Prostate gland (tissue), 2 donors: ENCODE measurements around the gene FARP1. TPM values are rescaled to one million over a fixed set of nuclear protein-coding genes. Genes with fewer than 3 reads are reported as not detected.

Experiments
- DNase-seq: peaks from one replicate; pipeline ENCODE4 v3.0.0-alpha.2; 2019; ENCODE audit warnings: low spot score
- H3K27ac ChIP-seq, 2 donors: fragments of 200-600 bp; sonication (generic); 2 replicates each; pipeline ENCODE4 v1.5.1; 2017 to 2019
- H3K27me3 ChIP-seq: fragments of 200-600 bp; sonication (generic); replicated peaks from 2 replicates; pipeline ENCODE4 v1.5.1; 2019; ENCODE audit not compliant: insufficient read depth
- H3K36me3 ChIP-seq, 2 donors: fragments of 200-600 bp; sonication (generic); 1 replicate in 1 of 2; 2 replicates in 1 of 2; pipeline versions ENCODE4 v1.5.1 to v1.8.1; 2017 to 2019
- H3K4me1 ChIP-seq: fragments of 200-600 bp; sonication (generic); replicated peaks from 2 replicates; pipeline ENCODE4 v1.5.1; 2019
- H3K4me3 ChIP-seq, 2 donors: fragments of 200-600 bp; sonication (generic); 2 replicates each; pipeline ENCODE4 v1.5.1; 2017 to 2019
- H3K9me3 ChIP-seq: fragments of 200-600 bp; sonication (generic); 2 replicates; pipeline ENCODE4 v1.5.1; 2017
- POLR2A ChIP-seq: fragments of 450-650 bp; IDR thresholded peaks from one replicate; pipeline ENCODE4 v1.6.1; 2016; ENCODE audit warnings: antibody characterized with exemption, mild to moderate bottlenecking
- POLR2AphosphoS5 ChIP-seq: sonication (generic); formaldehyde crosslinking; IDR thresholded peaks from one replicate; pipeline ENCODE4 v1.6.1; 2017; ENCODE audit warnings: antibody characterized with exemption
- WGBS: methylation state at CpG from one replicate; pipeline ENCODE4 v1.1.5; 2018; 5-methylcytosine and 5-hydroxymethylcytosine counted together
- intact Hi-C: fragments of 100-400 bp; cut with DNase I; formaldehyde crosslinking; loops from one replicate; pipeline ENCODE4 v1.14.2; 2022
- total RNA-seq, 2 donors: library from RNA; depleted of rRNA; stranded (reverse); fragments of >200 nt; gene quantifications; one replicate each; pipeline ENCODE4 v1.1.0, GENCODE V29; 2016
- TF ChIP-seq, protein P1 (sequence below), 4 experiments: fragments of 200-600 bp in 2 of 4; fragments of 450-650 bp in 2 of 4; sonication (generic) in 2 of 4; IDR thresholded peaks; 1 replicate in 3 of 4; 2 replicates in 1 of 4; pipeline ENCODE4 v1.5.1; 2016 to 2019; ENCODE audit warnings: antibody characterized with exemption in 4 of 4, mild to moderate bottlenecking in 2 of 4, moderate library complexity in 2 of 4

FARP1 gene
- total RNA-seq, 2 donors from 2014 or later, result 70.6 to 77.5 TPM

DNA sequence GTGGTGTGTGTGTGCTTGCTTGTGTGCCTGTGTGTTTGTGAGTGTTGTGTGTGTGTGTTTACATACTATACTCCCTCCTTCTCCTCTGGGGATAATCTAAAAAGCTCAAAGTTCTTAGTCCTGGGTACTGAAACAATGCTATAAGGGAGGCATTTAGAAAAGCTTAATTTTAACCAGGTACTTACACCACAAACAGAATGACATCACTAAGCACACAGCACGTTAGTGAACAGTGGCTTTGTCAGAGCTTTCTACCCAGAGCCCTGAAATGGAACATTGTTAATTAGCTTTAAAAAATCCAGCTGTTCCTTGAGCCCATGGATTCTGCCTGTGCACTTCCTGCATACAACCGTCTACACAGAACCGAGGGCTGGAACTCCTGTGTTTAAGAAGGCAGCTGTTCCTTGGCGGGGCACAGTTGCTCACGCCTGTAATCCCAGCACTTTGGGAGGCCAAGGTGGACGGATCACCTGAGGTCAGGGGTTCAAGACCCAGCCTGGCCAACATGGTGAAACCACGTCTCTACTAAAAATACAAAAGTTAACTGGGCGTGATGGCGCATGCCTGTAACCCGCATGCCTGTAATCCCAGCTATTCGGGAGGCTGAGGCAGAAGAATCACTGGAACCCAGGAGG, 103.8 kb downstream of the FARP1 start:
- WGBS, result 78% methylated on average over 11 of the region's 11 CpGs
- no peak for DNase-seq
- no peaks in the 10 kb centered on the region for H3K27me3 ChIP-seq

DNA sequence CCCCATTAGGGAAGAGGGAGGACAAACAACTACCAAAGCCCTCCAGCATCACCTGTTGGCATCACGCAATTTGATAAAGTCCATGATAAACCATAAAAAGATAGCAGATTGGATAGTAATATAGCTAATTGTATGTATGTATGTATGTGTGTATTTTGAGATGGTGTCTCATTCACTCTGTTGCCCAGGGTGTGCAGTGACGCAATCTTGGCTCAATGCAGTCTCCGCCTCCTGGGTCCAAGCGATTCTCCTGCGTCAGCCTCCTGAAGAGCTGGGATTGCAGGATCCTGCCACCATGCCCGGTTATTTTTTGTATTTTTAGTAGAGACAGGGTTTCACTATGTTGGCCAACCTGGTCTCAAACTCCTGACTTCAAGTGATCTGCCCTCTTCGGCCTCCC, 108.8 kb downstream of the FARP1 start:
- no peak overlapping the region for H3K4me3 ChIP-seq
- DNase-seq, result no peak
- no peaks in the 10 kb centered on the region for H3K36me3 ChIP-seq
- H3K4me1 ChIP-seq, result no peaks in the 10 kb centered on the region
- H3K27ac ChIP-seq, result no peak overlapping the region
- 95% methylated on average over 7 of the region's 7 CpGs for WGBS
- H3K27me3 ChIP-seq, result no peaks in the 10 kb centered on the region
- no peaks in the 10 kb centered on the region for H3K9me3 ChIP-seq
- TF ChIP-seq POLR2AphosphoS5 (no peak), POLR2A (no peak)
- TF ChIP-seq, protein P1, sequence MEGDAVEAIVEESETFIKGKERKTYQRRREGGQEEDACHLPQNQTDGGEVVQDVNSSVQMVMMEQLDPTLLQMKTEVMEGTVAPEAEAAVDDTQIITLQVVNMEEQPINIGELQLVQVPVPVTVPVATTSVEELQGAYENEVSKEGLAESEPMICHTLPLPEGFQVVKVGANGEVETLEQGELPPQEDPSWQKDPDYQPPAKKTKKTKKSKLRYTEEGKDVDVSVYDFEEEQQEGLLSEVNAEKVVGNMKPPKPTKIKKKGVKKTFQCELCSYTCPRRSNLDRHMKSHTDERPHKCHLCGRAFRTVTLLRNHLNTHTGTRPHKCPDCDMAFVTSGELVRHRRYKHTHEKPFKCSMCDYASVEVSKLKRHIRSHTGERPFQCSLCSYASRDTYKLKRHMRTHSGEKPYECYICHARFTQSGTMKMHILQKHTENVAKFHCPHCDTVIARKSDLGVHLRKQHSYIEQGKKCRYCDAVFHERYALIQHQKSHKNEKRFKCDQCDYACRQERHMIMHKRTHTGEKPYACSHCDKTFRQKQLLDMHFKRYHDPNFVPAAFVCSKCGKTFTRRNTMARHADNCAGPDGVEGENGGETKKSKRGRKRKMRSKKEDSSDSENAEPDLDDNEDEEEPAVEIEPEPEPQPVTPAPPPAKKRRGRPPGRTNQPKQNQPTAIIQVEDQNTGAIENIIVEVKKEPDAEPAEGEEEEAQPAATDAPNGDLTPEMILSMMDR (IDR thresholded peaks at IDR 0.05), result no peak
- intact Hi-C loops, result no loop called here

More for the DNA sequence above, 103.8 kb downstream of the FARP1 start:
- H3K9me3 ChIP-seq, result no peaks in the 10 kb centered on the region
- H3K36me3 ChIP-seq, result no peaks in the 10 kb centered on the region
- no peak overlapping the region for H3K4me3 ChIP-seq
- intact Hi-C loops, result no loop called here
- no peaks in the 10 kb centered on the region for H3K4me1 ChIP-seq
- TF ChIP-seq POLR2AphosphoS5 (no peak), POLR2A (no peak)
- H3K27ac ChIP-seq, result no peak overlapping the region

DNA sequence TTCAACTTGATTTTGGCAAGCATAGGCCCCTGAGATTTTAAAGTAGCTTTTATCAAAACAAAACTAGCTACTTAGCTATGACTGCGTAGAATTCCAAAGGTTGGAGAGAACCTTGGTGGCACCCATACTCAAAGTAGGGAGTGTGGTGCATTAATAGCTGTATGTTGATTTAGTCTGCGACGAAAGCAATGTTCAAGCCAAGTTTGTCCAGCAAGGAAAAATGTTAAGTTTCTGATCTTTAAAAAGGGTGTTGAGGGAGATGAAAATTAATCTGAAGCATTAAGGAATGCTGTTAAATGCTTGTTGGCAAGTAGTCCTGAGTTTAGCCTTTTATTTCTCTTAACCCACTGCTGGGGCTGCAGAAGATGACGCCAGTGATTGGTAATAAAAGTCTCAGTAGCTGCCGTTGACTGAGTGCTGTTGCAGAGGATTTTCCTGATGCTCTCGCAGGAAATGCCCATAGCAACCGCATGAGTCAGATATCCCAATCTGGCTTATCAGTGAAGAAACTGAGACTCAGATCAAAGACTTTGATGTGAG, 110.1 kb downstream of the FARP1 start:
- DNase-seq, result no peak
- Histone ChIP-seq H3K27me3 (no peaks in the 10 kb centered on the region), H3K27ac (no peak overlapping the region), H3K4me3 (no peak overlapping the region), H3K36me3 (no peaks in the 10 kb centered on the region), H3K9me3 (no peaks in the 10 kb centered on the region), H3K4me1 (no peaks in the 10 kb centered on the region)
- 43% methylated on average over 7 of the region's 7 CpGs for WGBS
- intact Hi-C loops, result no loop called here
- TF ChIP-seq, protein P1 (IDR thresholded peaks at IDR 0.05), result no peak
- no peak for TF ChIP-seq POLR2A
- TF ChIP-seq POLR2AphosphoS5, result no peak

DNA sequence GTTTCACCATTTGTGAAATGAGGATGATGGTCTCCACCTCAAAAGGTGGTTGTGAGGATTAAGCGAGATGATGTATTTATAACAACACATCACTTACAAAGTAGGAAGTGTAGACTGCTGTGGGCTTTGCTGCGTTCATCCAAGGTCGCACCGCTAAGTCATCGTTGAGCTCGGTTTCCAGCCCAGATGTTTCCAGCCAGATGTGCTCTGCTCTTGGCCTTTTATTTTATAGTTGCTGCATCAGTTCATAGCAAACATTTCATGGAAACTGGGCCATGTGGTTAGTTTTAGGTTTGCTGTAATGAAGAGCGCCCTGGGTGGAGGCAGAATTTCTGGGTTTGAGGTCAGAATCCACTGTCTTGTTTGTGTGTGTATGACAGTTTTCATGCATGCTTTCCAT, 110.6 kb downstream of the FARP1 start:
- H3K4me1 ChIP-seq, result no peaks in the 10 kb centered on the region
- WGBS, result 64% methylated on average over 7 of the region's 7 CpGs
- H3K9me3 ChIP-seq, result no peaks in the 10 kb centered on the region
- H3K4me3 ChIP-seq, result no peak overlapping the region
- DNase-seq, result no peak
- no peaks in the 10 kb centered on the region for H3K36me3 ChIP-seq
- H3K27me3 ChIP-seq, result no peaks in the 10 kb centered on the region
- TF ChIP-seq POLR2A (no peak), POLR2AphosphoS5 (no peak)
- TF ChIP-seq, protein P1 (IDR thresholded peaks at IDR 0.05), result no peak
- no peak overlapping the region for H3K27ac ChIP-seq
- intact Hi-C loops, result no loop called here

DNA sequence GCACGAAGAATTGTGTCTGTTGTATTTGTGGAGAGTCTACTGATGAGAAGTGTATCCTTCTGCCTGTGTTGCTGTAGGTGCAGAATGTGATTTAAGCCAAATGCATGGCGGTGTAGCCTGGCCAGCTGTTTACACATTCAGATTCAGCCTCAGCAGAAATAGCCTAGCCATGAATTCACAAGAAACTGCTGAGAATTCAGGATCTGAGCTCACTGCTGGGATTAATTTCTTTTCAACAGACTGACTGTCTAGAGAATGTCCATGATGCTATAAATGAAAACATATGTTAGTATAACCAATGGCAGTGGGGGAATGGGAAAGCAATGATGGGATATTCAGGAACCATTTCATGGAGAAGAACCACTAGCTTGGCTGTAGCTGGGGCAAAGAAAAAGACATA, 111.6 kb downstream of the FARP1 start:
- TF ChIP-seq POLR2AphosphoS5, result no peak
- TF ChIP-seq POLR2A, result no peak
- TF ChIP-seq, protein P1 (IDR thresholded peaks at IDR 0.05), result no peak
- WGBS, result 92% methylated on average over 2 of the region's 2 CpGs
- Histone ChIP-seq H3K27me3 (no peaks in the 10 kb centered on the region), H3K36me3 (no peaks in the 10 kb centered on the region), H3K9me3 (no peaks in the 10 kb centered on the region), H3K4me3 (no peak overlapping the region), H3K4me1 (no peaks in the 10 kb centered on the region), H3K27ac (no peak overlapping the region)
- intact Hi-C loops, result no loop called here
- DNase-seq, result no peak
